Activated T-helper 17 cell treated with anti-CD3 and anti-CD28 coated beads, Interleukin-2, amount 50 U/mL, for 72 hours (primary cell): ENCODE data around the gene VARS1. TPM values are rescaled to one million over a fixed set of nuclear protein-coding genes. Genes with fewer than 3 reads are reported as not detected.

ENCODE experiments used
- ATAC-seq: fragments of 150-1000 bp; cut with Tn5 transposase; replicated peaks from 2 replicates; pipeline ENCODE4 v1.10.0; 2021; ENCODE audit warnings: mild to moderate bottlenecking, moderate library complexity
- H3K27ac Mint-ChIP-seq: one replicate; pipeline ENCODE4 v1.8.0; 2022; ENCODE audit warnings: mixed read lengths
- H3K27me3 Mint-ChIP-seq: one replicate; pipeline ENCODE4 v1.8.0; 2022; ENCODE audit warnings: mixed read lengths
- H3K36me3 Mint-ChIP-seq: one replicate; pipeline ENCODE4 v1.8.0; 2022; ENCODE audit warnings: low read depth, mild to moderate bottlenecking, mixed read lengths
- H3K4me1 Mint-ChIP-seq: one replicate; pipeline ENCODE4 v1.8.0; 2022; ENCODE audit warnings: mixed read lengths
- H3K4me3 Mint-ChIP-seq: one replicate; pipeline ENCODE4 v1.8.0; 2022; ENCODE audit warnings: mild to moderate bottlenecking, mixed read lengths
- H3K9me3 Mint-ChIP-seq: one replicate; pipeline ENCODE4 v1.8.0; 2022; ENCODE audit warnings: mixed read lengths
- total RNA-seq, 2 donors: library from RNA; stranded (reverse); gene quantifications; one replicate each; pipeline ENCODE4 v1.2.3, GENCODE V29; 2022

The VARS1 gene
- total RNA-seq, 2 donors from 2014 or later: 75.3 to 134 TPM

DNA sequence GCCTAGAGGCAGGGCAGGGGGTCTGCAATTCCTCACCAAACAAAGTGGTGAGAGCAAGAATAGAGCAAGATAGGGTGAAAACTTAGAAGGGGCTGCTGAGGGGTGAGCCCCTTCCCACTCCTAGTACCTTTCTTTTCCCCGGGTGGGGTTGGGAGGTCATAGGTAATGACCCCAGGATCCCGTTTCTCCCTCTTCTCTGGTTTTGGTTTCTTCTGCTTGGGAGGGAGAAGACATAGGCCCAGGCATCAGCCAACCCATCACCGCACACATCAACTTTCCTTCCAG is 3.5 kb downstream of the VARS1 start:
- ATAC-seq: no peak
- H3K27ac Mint-ChIP-seq: peak overlapping the region; percentile 29
- no peaks in the 10 kb centered on the region for H3K9me3 Mint-ChIP-seq
- peaks cover 27% of the 10 kb centered on the region for H3K4me1 Mint-ChIP-seq
- peak overlapping the region; percentile 72 for H3K4me3 Mint-ChIP-seq
- no peaks in the 10 kb centered on the region for H3K27me3 Mint-ChIP-seq
- peaks cover 61% of the 10 kb centered on the region for H3K36me3 Mint-ChIP-seq

DNA sequence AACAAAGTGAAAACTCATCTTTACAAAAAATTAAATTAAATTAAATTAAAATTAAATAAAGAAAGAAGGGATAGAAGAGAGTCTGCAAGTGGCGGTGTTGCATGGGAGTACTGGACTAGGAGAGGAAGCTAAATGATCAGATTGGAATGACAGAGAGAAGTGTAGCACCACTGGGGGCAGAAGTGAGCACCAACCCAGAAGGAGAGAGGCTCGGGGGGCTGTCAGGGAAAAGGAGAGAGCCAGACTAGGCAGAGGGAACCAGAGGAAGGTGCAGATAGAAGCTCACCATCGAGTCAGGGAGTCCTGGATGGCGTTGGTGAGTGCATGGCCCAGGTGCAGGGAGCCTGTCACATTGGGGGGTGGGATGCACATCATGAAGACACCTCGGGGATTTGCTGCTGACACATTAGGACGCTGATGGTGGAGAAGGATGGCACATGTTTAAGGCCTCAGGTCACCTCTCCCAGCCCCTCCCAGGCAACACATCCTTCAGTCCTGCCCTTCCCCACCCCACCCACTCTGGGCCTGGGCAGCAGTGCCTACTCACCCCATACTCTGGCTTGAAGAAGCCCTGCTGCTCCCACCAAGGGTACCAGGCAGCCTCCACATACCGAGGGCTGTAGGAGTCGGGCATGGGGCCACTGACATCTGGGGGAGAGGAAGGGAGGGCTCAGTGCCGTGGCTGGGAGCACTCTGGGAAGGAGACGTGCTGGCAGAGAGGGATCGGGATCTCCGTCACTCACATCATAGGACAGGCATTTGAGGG is 4.0 kb downstream of the VARS1 start:
- H3K27ac Mint-ChIP-seq: no peak overlapping the region
- ATAC-seq: no peak
- peak overlapping the region; percentile 22 for H3K4me3 Mint-ChIP-seq
- H3K36me3 Mint-ChIP-seq: peaks cover 64% of the 10 kb centered on the region
- H3K4me1 Mint-ChIP-seq: peaks cover 25% of the 10 kb centered on the region
- H3K27me3 Mint-ChIP-seq: no peaks in the 10 kb centered on the region
- no peaks in the 10 kb centered on the region for H3K9me3 Mint-ChIP-seq

DNA sequence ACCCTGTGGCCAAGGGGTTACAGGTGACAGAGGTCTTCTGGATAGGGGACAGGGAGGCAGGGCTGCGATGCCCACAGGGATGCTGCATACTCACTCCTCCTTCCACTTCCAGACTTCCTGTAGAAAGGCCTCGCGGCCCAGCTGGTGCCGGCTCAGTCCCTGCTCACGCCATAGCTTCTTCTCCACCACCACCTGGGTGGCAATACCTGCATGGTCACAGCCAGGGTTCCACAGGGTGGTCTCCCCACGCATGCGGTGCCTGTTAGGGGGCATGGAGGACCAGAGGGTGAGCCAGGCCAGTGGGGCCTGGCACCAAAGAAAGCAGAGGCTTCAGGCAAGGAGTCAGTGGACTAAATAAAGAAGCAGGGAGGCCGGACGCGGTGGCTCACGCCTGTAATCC is 10.1 kb downstream of the VARS1 start:
- Mint-ChIP-seq H3K4me3 (no peak overlapping the region), H3K9me3 (no peaks in the 10 kb centered on the region), H3K36me3 (peaks cover 75% of the 10 kb centered on the region), H3K4me1 (peaks cover 6% of the 10 kb centered on the region), H3K27ac (no peak overlapping the region), H3K27me3 (no peaks in the 10 kb centered on the region)
- ATAC-seq: no peak

DNA sequence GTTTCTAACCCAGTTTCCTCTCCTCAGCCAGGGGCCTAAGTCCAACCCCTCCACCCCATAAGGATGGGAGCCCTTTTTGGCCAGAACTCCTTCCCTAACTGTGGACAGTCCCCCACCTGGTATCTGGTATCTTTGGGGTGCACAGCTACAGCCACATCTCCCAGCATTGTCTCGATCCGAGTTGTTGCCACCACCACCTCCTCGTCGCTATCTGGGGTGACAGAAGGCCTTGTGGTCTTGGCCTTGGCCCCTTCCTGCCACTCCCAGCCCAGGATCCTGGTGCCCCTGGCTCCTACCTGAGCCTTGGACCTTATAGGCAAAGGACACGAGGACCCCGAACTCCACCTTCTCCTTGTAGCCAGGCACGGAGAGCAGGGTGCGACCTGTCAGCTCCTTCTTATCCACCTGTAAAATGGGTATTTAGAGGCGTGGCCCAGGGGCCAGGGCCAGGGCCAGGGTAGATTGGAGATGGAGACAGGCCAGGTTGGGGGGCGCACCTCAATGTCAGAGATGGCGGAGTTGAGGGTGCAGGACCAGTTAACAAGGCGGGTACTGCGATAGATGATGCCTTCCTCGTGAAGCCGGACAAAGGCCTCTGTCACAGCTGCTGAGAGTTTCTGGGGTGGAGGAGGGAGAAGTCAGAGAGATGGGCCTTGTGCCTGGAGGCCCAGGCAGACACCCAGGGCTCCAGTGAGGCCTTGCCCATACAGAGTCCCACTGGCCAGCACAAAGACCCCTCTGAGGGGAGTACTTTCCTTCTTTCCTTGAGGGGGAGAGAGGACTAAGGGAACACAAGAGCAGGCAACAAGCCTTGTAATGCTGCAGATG is 11.2 kb downstream of the VARS1 start:
- Mint-ChIP-seq H3K9me3 (no peaks in the 10 kb centered on the region), H3K4me1 (peaks cover 2% of the 10 kb centered on the region), H3K36me3 (peaks cover 63% of the 10 kb centered on the region), H3K27ac (peak overlapping the region; percentile 61), H3K4me3 (no peak overlapping the region), H3K27me3 (no peaks in the 10 kb centered on the region)
- no peak for ATAC-seq

DNA sequence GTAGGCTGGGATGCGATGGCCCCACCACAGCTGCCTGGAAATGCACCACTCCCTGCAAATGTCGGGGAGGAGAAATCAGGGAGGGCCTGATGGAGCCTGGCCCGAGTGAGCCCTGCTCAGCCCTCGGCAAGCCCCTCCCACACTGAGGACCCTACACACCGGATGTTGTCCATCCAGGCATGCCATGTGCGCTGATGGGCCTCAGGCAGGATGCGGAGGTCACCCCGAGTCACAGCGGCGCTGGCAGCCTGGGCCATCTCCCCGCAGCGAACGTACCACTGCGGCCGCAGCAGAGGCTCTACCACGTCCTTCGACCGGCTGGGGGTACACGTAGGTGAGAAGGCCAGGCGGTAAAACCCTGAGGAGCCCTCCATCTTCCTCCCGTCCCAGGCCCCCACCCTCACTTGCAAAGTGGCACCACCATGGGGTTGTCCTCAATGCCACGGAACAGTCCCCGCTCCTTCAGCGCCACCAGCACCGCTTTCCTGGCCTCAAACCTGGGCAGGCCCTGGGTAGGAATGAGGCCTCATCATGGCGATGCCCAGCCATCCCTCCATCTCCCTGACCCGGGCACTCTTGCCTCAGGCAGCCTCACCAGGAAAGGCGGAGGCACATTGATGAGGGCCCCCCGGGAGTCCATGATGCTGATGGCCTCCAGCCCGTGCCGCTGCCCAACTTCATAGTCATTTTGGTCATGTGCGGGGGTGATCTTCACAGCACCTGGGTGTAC is 13.3 kb downstream of the VARS1 start:
- Mint-ChIP-seq H3K27me3 (no peaks in the 10 kb centered on the region), H3K4me3 (no peak overlapping the region), H3K4me1 (peaks cover 3% of the 10 kb centered on the region), H3K27ac (no peak overlapping the region), H3K9me3 (no peaks in the 10 kb centered on the region), H3K36me3 (peaks cover 61% of the 10 kb centered on the region)
- no peak for ATAC-seq

DNA sequence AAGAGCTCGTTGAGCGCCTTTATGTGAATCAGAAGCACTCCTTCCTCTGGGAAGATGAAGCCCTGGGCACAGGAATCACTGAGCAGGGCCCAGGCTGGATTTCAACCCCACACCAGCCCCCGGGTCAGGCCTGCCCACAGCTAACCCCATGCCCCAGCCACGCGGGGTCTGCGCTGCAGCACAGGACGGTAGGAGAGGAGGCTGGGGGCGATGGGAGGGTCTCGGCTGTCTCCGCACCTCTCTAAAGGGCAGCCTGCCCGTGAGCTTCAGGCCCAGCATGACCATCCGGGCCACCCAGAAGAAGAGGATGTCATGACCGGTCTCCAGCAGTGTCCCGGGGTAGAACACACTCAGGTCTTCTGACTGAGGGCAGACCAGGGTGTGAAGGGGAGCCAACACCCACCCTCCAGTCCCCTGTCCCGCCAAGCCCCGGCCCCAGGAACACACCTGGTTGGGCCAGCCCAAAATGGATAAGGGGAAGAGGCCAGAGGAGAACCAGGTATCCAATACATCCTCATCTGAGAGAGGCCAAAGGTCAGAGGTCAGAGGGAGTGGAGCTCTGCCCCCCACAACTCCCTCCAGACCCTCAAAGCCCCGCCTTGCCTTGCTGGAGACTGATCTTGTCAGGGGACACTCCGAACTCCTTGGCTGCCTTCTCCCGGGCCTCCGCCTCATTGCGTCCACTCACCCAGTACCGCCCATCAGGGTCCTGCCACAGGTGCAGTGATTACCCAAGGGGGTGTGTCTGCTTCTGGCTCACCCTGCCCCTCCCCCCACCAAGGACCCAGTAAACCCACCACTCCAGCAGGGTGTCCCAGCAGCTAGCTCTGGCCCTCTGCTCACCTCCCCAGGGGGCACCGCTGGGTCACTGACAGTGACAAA is 14.1 kb downstream of the VARS1 start:
- H3K4me1 Mint-ChIP-seq: peaks cover 7% of the 10 kb centered on the region
- H3K36me3 Mint-ChIP-seq: peaks cover 60% of the 10 kb centered on the region
- H3K9me3 Mint-ChIP-seq: no peaks in the 10 kb centered on the region
- H3K27me3 Mint-ChIP-seq: no peaks in the 10 kb centered on the region
- no peak overlapping the region for H3K27ac Mint-ChIP-seq
- no peak overlapping the region for H3K4me3 Mint-ChIP-seq
- ATAC-seq: no peak

DNA sequence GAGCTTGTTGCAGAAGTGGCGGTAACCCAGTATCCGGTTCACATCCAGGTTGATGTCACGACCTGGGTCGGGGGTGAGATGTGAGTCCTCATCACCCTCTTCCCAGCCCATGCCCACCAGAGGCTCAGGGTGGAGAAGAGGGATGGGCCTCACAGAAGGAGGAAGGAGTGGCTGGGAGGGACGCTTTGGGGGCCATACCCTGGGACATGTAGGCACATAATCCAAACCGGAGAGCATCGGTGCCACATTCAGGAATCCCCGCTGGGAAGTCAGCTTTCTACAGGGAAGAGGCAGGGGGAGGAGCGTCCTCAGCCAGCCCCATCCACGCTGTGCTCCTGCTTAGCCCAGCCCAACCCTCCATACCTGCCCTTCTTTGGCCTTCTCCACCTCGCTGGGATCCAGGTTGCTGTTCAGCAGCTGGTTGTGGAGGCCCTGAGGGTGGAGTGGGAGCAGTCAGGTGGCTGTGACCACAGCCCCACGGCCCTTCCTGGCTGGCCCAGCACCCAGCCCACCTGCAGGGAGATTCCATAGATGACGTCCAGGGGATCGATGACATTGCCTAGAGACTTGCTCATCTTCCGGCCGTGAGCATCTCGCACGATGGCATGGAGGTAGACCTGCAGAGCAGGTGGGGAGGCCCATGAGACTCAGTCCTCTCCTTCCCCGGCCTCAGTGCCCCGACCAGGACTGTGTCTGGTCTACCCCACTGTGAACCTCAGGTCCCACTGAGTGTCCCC is 14.9 kb downstream of the VARS1 start:
- Mint-ChIP-seq H3K27ac (no peak overlapping the region), H3K36me3 (peaks cover 52% of the 10 kb centered on the region), H3K9me3 (no peaks in the 10 kb centered on the region), H3K4me1 (peaks cover 11% of the 10 kb centered on the region), H3K4me3 (no peak overlapping the region), H3K27me3 (no peaks in the 10 kb centered on the region)
- ATAC-seq: no peak

DNA sequence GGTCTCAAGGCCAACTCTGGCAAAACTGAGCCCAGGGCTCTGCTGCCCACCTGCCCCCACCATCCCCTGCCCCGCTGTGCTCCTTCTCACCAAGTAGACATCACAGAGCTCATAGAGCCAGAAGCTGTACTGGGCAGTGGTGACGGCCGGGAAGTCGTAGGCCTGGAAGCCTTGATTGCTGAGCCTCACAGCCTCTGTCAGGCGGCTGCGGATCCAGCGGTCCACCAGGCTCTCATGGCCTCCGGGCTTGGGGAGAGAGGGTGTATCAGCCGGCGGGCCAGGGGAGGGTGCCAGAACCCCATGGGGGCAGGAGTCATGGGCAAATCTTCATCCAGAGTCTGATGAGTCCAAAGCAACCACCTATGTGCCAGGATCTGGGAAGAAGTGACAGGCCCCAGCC is 15.6 kb downstream of the VARS1 start:
- peaks cover 16% of the 10 kb centered on the region for H3K4me1 Mint-ChIP-seq
- ATAC-seq: no peak

DNA sequence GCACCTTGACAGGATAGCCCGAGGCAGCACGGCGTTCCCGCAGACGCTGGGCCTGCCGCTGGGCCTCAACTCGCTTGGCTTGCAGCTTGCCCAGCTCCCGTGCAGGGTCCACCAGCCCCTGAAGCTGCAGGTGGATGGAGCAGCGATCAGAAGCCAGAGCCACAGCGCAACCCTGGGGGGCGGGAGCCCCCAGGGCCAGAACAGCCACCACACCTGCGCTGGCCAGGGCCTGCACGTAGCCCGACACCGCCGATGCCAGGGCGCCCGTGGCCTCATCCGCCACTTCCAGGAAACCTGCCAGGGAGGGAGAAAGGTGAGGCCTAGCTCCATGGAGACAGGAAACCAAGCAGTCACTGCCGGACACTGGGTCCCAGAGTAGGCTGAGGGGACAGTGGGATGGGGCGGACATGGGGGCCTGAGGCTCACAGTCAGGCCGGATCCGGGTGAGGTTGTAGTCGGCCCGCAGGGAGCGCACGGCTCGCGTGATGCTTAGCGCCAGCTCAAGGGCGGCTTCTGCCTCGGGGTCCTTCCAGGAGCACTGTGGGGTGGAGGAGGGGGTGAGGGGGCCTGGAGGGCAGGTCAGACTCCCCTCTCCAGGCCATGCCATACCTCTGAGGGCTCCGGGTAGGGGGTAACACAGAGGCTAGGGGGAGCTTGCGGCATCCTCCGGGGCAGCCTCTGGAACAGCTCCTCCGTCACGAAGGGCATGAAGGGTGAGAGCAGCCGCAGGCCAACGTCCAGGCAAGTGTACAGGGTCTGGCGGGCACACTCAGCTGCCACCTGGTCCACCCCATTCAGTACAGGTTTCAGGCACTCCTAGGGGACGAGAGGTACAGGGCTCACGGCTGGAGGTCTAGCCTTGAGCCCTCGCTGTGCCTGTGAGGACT is 16.3 kb downstream of the VARS1 start:
- Mint-ChIP-seq H3K4me3 (no peak overlapping the region), H3K4me1 (peaks cover 16% of the 10 kb centered on the region), H3K9me3 (no peaks in the 10 kb centered on the region), H3K27ac (no peak overlapping the region), H3K36me3 (peaks cover 38% of the 10 kb centered on the region), H3K27me3 (no peaks in the 10 kb centered on the region)
- no peak for ATAC-seq

More for the DNA sequence above, 15.6 kb downstream of the VARS1 start:
- H3K27me3 Mint-ChIP-seq: no peaks in the 10 kb centered on the region
- H3K4me3 Mint-ChIP-seq: no peak overlapping the region
- peaks cover 45% of the 10 kb centered on the region for H3K36me3 Mint-ChIP-seq
- H3K27ac Mint-ChIP-seq: no peak overlapping the region
- H3K9me3 Mint-ChIP-seq: no peaks in the 10 kb centered on the region

DNA sequence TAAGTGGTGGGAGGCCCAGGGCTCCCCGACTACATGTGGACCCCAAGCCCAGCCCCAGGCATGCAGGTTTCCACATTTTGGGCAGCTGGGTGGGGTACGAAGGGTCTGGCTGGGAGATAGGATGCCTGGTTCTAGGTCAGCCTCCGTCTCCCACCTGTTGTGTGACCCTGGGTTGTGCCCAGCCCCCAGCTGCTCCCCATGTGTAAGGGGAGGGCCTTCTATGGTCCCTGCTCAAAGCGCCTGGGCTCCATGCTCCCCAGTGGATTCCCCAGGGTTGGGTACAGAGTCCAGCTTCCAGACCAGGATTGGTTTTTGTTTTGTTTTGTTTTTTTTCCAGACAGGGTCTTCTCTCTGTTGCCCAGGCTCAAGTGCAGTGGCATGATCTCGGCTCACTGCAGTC is 17.4 kb downstream of the VARS1 start:
- ATAC-seq: no peak
- Mint-ChIP-seq H3K4me3 (no peak overlapping the region), H3K36me3 (peaks cover 33% of the 10 kb centered on the region), H3K9me3 (no peaks in the 10 kb centered on the region), H3K4me1 (peaks cover 16% of the 10 kb centered on the region), H3K27ac (no peak overlapping the region), H3K27me3 (no peaks in the 10 kb centered on the region)

DNA sequence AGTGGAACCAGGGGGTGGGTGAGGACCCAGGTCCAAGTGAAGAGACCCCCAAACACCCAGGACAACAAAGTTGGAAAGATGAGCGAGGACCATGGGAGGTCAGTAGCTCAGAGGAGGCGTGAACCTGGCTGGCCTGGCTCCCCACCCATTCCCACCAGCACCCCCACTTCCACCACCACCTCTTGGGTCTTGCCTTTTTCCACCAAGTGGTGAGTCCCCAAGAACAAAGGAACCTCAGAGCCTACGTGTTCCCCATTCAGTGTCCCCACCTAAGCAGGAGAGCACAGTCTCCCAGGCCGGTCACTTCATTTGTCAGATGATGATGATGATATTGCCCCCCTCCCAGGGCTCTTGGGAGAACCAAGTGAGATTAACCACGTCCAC is 17.9 kb downstream of the VARS1 start:
- ATAC-seq: no peak
- Mint-ChIP-seq H3K36me3 (peaks cover 27% of the 10 kb centered on the region), H3K27me3 (no peaks in the 10 kb centered on the region), H3K4me3 (peak overlapping the region; percentile 64), H3K4me1 (peaks cover 16% of the 10 kb centered on the region), H3K9me3 (no peaks in the 10 kb centered on the region), H3K27ac (peak overlapping the region; percentile 82)

DNA sequence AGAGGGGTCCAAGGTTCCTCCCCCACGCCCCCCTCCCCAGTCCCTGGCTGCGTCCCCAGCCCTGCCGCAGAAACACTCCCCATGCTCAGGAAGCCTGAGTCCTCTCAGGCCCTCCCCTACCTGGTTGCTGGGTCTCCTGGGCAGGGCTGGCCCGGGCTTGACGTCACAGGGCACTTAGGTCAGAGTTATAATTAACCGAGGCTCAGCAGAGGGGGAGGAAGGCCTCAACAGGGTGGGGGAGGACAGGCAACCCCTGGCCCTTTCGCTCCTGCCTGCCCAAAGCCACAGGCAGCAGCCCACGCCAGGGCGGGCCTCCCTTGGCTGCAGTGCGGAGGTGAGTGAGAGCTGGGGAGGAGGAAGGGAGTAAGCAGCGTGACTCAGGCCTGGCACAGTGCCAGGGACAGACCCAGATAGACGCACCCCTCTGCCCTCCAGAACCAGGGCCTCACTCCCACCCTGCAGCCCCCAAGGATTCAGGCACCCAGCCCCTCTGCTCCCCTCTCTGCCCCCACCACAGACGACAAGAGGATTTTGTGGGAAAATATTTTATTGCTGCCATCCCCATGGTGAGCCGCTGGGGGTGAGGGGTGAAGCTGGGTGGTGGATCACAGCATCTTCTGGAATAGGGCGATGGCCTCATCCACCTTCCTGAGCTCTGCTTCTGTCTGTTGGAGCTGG is 18.4 kb downstream of the VARS1 start, which contains the start of gene VWA7:
TSS of gene VWA7 (minus strand) at position 340 of the 678 bp plus-strand sequence. CDS start 549 bp downstream, outside the sequence.
- no peaks in the 10 kb centered on the region for H3K27me3 Mint-ChIP-seq
- peaks cover 16% of the 10 kb centered on the region for H3K4me1 Mint-ChIP-seq
- no peaks in the 10 kb centered on the region for H3K9me3 Mint-ChIP-seq
- H3K27ac Mint-ChIP-seq: peak within 1 kb of the TSS; percentile 82
- H3K36me3 Mint-ChIP-seq: peaks cover 22% of the 10 kb centered on the region
- ATAC-seq: peak; percentile 97
- peak within 1 kb of the TSS; percentile 64 for H3K4me3 Mint-ChIP-seq
